Stimulated activated CD8-positive, alpha-beta memory T cell treated with anti-CD3 and anti-CD28 coated beads, Interleukin-4, amount 100 ng/mL, for 24 hours (primary cell): ENCODE measurements around the gene NUP37.
"Not testable (repeated sequence)": the region's sequence is repeated elsewhere in the genome, so short reads cannot be mapped to it uniquely, and the experiment has no call there.

ENCODE experiments used
- DNase-seq: peaks from one replicate; pipeline ENCODE4 v3.0.0-alpha.2; 2020; ENCODE audit warnings: low read depth

NUP37 gene, protein sequence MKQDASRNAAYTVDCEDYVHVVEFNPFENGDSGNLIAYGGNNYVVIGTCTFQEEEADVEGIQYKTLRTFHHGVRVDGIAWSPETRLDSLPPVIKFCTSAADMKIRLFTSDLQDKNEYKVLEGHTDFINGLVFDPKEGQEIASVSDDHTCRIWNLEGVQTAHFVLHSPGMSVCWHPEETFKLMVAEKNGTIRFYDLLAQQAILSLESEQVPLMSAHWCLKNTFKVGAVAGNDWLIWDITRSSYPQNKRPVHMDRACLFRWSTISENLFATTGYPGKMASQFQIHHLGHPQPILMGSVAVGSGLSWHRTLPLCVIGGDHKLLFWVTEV

DNA sequence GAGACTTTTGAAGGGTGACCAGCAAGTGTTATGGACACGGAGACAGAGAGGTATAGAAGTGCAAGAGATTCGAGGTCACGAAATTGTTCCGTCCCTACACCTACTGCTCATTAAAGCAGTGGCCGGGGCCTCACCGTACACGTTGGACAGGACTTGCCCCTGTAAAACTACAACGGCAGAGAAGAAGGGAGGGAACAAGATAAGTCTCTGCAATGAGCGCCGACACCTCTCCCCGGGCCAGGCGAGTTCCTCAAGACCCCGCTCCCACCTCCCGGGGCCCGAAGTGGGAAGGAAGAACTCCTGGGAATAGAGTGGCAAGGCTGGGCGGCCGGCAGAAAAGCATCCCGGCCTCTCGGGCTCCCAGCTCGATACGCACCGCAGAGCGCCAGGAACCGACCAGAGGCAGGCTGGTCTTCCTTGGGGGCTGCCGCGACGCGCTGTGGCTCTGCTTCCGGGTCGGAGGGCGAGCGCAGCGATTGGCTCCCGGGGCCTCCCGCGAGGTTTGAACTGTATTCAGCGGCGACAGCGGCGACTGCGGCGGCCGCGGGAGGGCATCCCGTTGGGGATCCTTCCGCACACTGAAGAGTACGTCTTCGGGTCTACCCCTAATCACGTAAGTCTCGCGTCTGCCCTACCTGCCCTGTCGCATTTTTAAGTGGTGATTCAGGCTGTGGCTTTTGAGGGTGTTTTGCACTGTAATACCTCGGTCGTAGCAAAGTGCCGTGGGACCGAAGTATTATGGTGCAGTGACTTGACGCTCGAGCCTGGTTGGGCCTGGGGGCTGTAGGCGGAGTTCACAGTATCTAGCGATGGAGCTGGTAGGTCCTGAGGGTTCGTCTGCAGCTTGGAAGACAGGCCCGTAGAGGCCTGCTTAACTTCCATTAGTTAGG is at the start of gene NUP37, which contains the start of gene PARPBP:
TSS of gene NUP37 (minus strand) at position 441 of the 890 bp plus-strand sequence. CDS start 1,596 bp downstream, outside the sequence.
TSS of gene PARPBP (plus strand) at position 510 of the 890 bp plus-strand sequence. CDS start 3,706 bp downstream, outside the sequence.
- peak; percentile 85 for DNase-seq

DNA sequence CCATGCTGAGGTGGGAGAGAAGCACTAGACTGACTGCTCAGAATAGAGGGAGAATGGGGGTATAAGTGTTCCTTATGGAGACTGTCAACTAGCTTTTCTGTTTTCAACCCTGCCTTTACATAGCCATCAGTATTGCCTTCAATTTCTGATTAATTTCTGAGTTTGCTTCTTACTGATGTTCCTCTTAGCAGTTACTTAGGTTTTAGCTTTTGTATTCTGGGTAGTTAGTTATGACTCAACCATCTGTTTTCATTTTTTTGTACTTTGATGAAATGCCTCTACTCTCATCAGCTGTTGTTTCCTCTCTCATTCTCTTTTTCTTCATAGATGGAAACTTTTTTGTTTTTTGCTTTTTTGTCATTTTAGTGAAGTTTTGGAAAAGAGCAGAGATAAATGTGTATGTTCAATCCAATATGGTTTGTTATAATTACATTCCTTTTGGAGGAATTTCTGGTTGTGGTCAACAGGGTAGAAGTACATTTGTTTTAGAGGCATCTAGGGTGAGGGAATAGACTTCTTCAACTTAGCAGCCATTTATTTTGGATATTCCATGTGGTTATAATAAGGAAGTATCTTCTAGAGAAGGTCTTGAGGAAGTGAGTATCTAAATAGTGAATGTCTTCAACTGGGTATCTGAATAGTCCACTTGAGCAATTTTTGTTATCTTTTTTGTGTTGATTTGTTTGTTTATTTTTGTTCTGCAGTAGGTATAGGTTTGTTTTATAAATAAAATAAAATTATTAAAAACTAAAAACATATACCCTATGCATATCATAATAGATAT is 48.1 kb upstream of the NUP37 start:
- DNase-seq = no peak

DNA sequence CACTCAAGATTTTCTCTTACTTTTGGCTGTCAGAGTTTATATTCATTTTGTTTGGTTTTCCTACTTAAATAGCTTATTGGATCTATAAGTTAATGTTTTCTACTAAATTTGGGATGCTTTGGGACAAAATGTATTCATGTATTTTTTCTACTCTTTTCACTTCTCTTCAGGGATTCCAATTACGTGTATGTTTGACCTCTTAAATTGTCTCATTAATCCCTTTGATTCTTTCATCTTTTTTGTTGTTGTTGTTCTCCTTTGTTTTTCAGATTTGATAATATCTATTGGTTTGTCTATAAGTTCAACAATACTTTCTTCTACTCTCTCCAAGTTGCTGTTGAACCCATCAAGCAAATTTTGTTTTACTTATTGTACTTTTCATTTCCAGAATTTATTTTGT is 43.5 kb upstream of the NUP37 start:
- DNase-seq = no peak

DNA sequence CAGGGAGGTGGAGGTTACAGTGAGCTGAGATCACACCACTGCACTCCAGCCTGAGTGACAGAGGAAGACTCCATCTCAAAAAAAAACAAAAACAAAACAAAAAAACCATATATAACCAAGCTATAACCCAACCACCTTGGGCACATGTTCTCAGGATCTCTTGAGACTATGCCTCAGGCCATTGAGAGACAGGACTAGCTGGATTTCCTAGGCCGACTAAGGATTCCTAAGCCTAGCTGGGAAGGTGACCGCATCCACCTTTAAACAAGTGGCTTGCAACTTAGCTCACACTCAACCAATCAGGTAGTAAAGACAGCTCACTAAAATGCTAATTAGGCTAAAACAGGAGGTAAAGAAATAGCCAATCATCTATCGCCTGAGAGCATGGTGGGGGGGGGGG is 35.3 kb upstream of the NUP37 start:
- DNase-seq = not testable (repeated sequence)

DNA sequence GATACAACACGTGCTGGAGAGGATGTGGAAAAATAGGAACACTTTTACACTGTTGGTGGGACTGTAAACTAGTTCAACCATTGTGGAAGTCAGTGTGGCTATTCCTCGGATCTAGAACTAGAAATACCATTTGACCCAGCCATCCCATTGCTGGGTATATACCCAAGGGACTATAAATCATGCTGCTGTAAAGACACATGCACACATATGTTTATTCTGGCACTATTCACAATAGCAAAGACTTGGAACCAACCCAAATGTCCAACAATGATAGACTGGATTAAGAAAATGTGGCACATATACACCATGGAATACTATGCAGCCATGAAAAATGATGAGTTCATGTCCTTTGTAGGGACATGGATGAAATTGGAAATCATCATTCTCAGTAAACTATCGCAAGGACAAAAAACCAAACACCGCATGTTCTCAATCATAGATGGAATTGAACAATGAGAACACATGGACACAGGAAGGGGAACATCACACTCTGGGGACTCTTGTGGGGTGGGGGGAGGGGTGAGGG is 27.2 kb upstream of the NUP37 start:
- DNase-seq = not testable (repeated sequence)

DNA sequence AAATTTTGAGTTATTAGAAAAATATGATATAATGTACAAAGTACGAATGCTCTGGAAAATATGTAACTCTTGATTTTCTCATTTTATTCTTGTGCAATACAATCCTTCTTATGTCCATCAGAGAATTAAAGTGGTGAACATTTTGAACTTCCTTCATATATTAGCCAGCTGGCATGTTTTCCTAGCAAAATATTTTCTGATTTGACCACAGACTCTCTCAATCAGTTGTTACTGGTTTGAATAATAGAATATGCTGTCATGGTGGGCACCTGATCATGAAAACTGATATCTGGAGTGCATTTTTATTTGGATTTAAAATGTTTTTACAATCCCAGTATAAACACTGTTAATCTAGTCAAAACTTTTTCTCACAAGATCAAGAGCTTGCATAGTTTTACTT is 24.3 kb upstream of the NUP37 start:
- no peak for DNase-seq

DNA sequence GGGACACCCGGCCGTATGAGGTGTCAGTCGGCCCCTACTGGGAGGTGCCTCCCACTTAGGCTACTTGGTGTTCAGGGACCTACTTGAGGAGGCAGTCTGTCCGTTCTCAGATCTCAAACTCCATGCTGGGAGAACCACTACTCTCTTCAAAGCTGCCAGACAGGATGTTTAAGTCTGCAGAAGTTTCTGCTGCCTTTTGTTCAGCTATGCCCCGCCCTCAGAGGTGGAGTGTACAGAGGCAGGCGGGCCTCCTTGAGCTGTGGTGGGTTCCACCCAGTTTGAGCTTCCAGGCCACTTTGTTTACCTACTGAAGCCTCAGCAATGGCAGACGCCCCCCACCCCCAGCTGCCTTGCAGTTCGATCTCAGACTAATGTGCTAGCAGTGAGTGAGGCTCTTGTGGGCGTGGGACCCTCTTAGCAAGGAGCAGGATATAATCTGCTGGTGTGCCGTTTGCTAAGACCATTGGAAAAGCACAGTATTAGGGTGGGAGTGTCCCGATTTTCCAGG is 23.0 kb upstream of the NUP37 start:
- not testable (repeated sequence) for DNase-seq

DNA sequence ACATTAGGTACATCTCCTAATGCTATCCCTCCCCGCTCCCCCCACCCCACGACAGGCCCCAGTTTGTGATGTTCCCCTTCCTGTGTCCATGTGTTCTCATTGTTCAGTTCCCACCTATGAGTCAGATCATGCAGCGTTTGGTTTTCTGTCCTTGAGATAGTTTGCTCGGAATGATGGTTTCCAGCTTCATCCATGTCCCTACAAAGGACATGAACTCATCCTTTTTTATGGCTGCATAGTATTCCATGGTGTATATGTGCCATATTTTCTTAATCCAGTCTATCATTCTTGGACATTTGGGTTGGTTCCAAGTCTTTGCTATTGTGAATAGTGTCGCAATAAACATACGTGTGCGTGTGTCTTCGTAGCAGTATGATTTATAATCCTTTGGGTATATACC is 17.7 kb upstream of the NUP37 start:
- not testable (repeated sequence) for DNase-seq

DNA sequence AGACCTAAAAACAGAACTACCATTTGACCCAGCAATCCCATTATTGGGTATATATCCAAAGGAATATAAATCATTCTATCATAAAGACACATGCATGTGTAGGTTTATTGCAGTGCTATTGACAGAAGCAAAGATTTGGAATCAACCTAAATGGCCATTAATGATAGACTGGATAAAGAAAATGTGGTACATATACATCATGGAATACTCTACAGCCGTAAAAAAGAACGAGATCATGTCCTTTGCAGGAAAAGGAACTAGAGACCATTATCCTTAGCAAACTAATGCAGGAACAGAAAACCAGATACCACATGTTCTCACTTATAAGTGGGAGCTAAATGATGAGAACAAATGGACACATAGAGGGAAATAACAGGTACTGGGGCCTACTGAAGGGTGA is 11.5 kb upstream of the NUP37 start:
- not testable (repeated sequence) for DNase-seq

DNA sequence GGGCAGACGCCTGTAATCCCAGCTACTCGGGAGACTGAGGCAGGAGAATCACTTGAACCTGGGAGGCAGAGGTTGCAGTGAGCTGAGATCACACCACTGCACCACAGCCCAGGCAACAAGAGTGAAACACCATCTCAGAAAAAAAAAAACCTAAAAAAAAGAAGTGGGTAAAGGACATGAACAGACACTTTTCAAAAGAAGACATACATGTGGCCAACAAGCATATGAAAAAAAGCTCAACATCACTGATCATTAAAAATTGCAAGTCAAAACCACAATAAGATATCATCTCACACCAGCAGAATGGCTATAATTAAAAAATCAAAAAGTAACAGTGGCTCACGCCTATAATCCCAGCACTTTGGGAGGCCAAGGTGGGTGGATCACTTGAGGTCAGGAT is 10.8 kb upstream of the NUP37 start:
- DNase-seq = not testable (repeated sequence)

DNA sequence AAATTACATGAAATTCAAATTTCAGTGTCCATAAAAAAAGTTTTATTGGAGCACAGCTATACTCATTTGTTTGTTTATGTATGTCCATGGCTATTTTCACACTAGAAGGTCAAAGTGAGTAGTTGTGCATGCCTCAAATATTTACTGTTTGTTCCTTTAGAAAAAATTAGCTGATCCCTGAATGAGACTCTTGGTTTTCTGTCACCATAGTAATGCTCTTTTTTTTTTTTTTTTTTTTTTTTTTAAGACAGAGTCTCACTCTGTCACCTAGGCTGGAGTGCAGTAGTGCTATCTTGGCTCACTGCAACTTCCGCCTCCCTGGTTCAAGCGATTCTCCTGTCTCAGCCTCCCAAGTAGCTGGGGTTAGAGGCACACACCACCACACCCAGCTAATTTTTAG is 1.4 kb upstream of the NUP37 start:
- not testable (repeated sequence) for DNase-seq

DNA sequence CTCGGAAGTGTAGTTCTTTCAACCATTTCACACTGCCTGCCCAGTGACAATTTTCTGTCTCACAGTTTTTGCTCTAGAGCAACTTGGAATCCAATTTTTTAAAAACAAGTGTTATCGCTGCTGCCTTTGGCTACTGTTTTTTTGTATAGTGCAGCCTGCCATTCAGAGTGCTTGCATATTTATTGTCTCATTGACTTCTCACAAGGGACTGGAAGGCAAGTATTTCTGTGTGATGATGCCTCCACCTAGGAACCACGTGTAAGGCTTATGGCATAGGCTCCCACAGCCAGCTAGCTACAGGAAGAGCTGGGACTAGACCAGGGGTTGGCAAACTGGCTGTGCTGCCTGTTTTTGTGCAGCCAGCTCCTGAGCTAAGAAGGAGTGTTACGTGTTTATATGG is 972 bp upstream of the NUP37 start:
- no peak for DNase-seq

DNA sequence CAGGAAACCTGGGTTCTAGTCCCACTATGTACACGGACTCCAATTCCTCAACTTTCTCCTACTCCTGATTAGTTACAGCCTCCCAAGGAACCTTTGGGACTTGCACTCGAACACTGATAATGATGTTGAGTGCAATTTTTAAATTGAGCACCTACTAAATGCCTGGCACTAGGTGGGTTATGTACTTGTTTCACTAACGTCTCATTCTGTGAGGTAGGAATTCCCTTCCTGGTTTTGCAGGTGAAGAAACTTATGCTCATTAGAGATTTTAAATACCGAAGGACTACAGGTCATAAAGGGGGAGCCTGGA is 605 bp upstream of the NUP37 start:
- DNase-seq = no peak

DNA sequence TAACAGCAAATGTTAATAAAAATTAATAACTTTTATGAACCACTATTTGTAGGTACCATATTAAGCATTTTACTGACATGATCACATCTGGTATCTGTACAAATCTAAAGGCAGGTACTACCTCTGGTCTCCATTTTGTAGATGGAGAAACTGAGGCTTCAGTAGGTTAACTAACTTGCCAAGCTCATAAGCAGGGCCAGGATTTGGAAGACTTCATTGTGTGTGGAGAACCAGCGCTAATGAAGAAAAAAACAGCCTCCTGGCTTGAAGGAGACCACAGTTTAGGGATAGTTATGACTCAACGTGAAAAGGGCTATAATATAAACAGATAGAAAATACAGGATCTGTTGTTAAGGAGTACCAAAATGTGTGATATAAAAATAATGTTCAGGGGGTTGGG is 1.0 kb downstream of the NUP37 start:
- DNase-seq = no peak

DNA sequence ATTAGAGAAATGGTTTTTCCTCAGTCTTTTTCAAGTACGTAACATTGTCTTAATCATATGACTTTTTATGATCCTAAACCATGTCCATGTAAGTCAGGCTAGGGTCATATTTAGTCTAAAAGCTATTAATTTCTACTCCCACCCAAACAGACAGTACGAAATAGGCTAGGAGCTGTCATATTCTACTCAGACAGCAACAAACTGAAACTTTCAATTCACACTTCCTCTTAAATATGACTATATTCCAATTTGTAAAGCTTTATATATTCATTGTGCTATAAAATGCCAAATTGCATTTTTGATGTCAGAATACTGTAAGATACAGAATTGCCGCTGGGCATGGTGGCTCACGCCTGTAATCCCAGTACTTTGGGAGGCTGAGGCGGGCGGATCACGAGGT is 3.5 kb downstream of the NUP37 start:
- DNase-seq = no peak

DNA sequence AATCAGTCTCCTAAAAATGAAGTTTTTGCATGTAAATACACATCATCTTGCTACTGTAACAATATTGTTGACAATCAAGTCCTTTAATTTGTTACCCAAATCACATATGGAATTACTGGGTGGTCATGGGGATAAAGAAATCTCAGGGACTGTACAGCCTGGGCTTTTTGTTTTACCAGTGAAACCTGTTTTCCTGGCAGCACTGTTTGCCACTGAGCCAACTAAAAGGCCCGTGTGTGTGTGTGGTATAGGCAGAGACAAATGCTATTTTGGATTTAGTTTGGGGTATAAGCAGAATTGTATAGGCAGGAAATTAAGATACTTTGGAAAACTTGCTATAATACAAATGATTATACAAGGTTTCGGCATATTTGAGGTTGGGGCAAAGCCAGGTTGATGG is 5.7 kb downstream of the NUP37 start:
- no peak for DNase-seq

DNA sequence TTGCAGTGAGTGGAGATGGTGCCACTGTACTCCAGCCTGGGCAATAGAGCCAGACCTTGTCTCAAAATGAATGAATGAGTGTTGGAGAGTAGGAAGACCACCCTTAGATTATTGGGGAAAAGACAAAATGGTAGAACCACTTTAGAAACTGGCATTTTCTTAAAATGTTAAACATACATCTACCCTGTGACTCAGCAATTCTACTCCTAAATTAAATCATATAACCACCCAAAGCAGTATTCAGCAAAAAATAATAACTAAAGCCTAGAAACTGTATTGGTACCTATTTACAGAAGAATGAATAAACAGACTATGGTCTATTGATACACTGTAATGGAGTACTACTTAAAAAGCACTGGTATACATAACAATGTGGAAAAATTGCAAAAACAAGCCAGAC is 9.1 kb downstream of the NUP37 start:
- no peak for DNase-seq

DNA sequence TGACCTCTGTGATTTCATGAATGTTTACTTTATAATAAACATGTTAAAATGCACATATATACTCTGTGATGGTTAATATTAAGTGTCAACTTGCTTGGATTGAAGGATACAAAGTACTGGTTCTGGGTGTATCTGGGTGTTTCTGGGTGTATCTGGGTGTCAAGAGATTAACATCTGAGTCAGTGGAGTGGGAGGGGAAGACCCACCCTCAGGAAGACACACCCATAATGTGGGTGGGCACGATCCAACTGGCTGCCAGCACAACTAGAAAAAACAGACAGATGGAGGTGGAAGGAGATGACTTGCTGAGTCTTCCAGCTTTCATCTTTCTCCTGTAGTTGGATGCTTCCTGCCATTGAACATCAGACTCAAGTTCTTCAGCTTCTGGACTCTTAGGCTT is 11.9 kb downstream of the NUP37 start:
- no peak for DNase-seq

DNA sequence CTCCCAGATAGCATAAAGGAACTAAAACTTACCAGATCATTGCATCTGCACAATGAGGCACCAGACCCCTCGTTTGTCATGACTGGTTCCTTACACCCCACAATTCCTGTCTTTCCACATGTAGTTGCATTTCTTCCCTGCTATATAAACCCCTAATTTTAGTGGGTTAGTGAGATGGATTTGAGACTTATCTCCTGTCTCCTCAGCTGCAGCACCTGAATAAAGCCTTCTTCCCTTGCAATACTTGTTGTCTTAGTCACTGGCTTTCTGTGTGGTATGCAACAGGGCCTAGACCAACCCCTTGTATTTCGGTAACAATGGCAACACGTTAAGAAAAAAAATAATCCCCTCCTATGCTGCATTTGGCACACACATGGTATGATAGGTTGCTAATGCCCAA is 13.0 kb downstream of the NUP37 start:
- no peak for DNase-seq

DNA sequence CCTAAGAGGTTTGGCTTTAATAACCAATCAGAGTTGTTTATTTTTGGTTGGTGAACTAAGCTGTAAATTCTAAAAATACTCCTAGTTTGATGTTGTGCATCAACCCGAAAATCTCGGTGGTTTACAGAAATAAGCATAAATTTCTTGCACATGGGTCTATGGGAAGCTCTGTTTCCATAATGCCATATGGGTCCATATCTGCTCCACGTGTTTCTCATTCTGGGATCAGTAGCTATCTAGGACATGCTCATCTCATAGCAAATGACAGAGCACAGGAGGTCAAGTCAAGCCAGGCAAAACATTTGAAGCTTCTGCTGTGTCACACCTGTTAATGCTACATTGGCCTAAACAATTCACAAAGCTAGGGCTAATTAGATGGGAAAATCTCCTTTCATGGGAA is 23.1 kb downstream of the NUP37 start:
- DNase-seq = no peak

DNA sequence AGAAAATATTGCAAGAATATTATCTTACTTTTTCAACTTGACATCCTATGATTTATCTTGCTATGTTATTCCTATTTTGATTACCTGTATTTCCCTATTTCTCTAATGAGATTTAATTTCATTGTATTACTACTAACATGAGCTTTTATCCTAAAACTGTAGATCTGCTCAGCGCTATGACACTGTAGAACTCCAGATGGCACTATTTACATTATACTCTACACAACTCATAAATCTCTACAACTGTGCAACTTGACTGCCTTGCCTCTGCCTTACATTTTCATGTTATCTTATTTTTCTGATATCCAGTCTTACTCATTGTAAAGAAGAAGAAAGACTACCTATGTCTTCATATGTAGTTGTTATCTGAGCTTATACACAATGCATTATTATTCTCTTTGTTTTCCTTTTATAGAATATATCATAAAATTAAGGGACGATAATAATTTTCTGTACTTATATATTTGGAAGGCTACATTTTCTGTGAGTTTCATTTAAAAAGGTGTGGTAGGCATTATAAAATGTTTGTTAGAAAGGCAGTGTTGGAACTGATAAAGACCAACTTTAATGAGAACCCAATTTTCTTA is 24.1 kb downstream of the NUP37 start:
- DNase-seq = no peak

DNA sequence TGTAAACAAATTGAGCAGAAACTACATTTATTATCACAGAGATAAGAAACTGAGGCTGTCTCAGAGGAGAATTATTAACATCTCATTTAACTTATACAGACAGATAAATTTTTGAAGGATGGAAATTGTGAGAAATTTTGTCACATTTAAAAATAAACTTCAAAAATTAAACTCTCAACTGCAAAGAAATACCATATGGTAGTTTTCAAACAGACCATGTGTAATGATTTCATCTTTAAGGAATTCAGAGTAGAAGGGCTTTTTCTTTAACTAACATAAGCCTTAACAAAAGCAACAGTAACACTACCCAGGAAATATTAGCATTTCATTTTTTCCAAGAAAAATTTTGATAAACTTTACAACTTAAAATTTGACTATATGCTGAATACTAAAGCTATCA is 26.6 kb downstream of the NUP37 start:
- no peak for DNase-seq
